Measurements from ENCODE around the gene DCLK3.

Gene DCLK3

DNA sequence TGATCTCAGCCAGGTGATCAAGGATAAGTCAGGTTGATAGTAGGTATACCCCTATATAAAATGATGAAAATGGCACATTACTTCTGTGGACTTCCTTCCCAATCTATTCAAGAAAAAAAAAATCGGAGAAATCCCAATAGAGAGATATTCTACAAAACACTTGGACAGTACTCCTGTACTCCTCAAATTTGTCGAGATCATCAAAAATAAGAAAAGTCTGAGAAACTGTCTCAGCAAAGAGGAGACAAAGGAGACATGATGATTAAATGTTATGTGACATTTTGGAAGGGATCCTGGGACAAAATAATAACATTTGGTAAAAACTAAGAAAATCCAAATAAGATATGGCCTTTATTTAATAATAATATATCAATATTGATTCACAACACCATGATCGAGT lies 94.6 kb downstream of the DCLK3 start:
- no peak for DNase-seq (ENCODE audit: low read depth in 3 of 3)

DNA sequence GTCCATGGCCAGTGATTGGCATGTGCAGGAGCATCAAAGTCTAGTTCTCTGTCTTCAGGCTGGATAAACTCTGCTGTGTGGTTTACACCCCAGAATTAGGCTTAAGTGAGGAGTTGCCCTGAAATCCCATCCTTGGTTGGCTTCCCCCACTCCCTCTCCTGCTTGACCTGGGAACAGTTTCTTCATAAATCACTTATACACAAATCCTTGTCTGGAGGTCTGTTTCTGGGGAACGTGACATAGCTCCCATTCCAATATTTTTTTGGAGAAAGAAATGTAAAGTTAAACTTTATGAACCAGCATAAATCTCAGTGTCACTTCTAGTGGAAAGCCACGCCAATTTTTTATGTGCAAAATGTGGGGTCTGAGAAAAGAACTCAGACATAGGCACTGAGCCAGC lies 98.2 kb downstream of the DCLK3 start:
- DNase-seq (ENCODE audit: low read depth in 3 of 3) = no peak

DNA sequence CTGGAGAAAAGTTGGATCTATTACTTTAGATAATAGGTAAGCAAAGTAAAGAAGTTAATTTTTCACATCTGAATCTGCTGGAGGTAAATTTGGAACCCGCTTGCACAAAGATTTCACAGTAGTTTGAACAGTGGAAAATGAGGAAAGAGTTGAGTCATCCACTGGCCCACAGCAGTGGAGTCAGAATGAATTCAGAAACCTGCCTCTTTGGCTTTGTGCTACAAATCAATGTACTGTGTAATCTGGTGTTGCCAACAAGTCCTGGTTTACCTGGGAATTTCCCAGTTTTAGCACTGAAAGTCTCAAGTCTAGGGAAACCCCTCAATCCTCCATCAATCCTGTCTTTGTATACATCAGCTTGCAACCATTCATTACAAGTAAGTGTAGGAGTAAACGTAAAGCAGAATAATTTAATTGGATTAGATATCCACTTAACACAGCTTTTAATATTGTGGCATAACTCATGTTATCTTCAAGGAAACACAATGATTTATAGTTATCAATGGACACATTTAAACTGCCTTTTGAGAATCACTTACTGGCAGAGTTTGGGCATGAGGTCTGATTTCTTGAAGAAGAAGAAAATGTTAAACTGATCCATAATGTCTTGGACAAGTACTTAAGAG lies 100.6 kb downstream of the DCLK3 start:
- no peak for DNase-seq (ENCODE audit: low read depth in 3 of 3)

DNA sequence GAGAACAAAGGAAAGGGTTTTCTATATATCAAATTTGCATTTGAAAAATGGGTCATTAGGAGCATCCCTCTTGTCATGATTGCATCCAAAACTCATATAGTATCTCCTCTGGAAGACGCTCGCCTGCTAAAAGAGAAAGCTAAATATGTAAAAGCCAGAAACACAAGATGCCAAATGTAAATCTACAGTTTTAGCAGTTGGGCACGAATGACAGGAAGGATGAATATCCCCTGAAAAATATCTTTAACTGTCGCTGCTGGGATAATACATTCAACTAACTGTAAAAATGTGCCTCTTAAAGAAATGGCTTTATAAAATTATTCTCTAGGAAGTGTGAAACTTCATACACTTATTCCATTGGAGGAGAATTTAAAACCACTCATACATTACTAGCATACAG lies 101.7 kb downstream of the DCLK3 start:
- DNase-seq (ENCODE audit: low read depth in 3 of 3) = no peak
